Activated gamma-delta T cell treated with Interleukin-2 at 50 U/mL for 16 hours (primary cell): Measurements from ENCODE around the gene FARP1.

Experiments used
- DNase-seq: peaks from one replicate; pipeline ENCODE4 v3.0.0-alpha.2; 2020

FARP1 gene

GRCh38 chr13:98134901-98135300, 8.0 kb upstream of the FARP1 start:
- DNase-seq = no peak

- no peak for DNase-seq
These were observed 1.8 kb upstream of the FARP1 start for GRCh38 chr13:98141091-98141490.

DNA sequence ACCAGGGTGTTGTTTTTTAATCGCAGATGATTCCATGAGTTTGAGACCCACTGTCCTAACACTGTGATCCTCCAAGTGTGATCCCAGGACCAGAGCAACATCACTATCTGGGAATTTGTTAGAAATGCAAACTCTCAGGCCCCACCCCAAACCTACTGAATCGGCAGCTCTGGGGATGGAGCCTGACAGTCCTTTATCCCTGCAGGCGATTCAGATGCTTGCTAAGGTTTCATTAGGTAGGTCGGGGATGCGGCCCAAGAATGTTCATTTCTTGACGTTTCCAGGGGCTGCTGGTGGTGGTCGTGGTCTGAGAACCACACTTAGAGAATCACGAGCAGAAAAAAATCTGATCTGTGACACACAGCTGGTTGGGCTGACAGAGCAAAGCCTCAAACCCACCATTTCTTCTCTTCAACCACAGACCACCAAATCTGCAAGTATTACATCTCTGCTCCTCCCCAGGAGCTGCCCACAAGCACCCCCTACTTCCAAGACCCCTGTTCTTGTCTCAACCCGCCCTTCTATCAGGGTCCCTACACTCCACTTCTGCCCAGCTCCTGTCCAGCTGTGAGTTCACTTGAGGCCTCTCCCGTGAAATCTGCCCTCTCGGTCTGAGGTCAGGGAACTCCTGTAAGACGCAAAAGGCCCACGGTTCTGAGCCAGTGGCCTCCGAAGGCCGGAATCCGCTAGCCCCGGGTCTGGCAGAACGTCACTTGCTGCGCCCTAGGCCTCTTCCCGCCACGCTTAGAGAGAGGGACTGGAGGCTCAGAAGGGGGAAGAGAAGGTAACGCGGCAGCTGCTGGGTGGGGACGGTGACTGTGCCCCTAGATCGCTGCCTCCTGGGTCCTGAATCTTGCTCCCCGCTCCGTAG, 1.1 kb upstream of the FARP1 start:
- no peak for DNase-seq

DNA sequence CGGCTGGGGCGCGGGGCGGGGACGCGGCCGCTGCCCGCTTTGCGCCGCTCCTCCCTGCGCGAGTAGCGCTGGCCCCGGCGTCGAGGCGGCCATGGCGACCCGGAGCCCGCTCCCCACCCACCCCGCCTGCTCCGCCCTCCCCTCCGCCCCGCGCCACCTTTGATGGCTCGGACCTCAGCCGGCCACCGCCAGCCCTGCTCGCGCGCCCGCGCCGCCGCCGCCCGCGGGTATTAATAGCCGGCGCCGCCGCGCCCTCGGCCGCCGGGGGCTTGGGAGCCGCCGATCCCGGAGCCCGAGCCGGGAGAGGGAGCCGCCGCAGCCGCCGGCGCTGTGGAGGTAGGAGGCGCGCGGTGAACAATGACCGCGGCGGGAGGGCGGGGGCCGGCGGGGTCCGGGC, 261 bp downstream of the FARP1 start:
- DNase-seq = no peak

- DNase-seq = no peak
These were observed 720 bp downstream of the FARP1 start for GRCh38 chr13:98143601-98144026.

- no peak for DNase-seq
These were observed 1.3 kb downstream of the FARP1 start for GRCh38 chr13:98144027-98144741.

DNA sequence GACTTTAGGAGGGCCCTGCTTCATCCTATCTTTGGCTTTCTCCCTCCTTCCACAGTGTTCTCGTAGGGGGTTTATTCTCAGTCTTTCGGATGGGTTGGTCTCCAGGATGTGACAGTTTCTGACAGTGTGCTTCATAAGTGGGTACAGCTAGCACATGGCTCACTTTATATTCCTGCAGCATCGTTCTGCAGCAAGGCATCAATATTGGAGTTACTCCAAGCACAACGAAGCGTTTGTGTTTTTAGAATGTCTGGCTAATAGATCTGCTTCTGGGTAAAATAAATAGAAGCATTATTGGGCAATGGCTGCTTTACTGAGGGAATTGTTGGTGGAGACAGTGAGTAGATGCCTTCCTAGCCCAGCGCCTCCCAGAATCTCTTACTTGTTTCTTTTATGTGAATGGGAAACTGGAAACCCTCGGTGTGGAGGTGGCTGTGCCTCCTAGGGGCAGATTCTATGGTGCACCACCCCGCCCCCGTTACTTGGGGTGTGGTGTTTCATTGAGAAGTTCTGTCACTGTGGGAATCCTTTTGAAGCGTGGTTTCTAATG, 2.0 kb downstream of the FARP1 start:
- no peak for DNase-seq

GRCh38 chr13:98147521-98147920, 4.6 kb downstream of the FARP1 start:
- DNase-seq = no peak

- DNase-seq = no peak
These were observed 8.1 kb downstream of the FARP1 start for GRCh38 chr13:98150832-98151479.

DNA sequence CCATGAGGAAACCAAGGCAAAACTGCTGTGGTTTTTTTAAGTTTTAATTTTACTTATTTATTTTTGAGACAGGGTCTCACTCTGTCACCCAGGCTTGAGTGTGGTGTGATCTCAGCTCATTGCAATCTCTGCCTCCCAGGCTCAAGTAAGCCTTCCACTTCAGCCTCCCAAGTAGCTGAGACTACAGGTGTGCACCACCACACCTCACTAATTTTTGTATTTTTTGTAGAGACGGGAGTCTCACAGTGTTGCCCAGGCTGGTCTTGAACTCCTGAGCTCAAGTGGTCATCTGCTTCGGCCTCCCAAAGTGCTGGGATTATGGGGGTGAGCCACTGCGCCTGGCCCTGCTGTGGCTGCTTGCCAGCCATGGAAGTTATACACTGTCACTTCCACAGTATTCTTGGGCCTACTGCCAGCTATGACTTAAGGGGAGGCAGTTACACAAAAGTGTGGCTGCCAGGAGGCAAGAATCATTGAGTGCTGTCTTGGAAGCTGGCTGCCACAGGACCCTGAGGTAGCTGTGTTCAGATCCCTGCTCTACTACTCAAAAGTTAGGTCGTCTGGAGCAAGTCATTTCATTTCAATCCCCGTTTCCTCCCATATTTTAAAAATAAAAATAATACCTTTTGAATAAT, 12.7 kb downstream of the FARP1 start:
- DNase-seq = no peak

DNA sequence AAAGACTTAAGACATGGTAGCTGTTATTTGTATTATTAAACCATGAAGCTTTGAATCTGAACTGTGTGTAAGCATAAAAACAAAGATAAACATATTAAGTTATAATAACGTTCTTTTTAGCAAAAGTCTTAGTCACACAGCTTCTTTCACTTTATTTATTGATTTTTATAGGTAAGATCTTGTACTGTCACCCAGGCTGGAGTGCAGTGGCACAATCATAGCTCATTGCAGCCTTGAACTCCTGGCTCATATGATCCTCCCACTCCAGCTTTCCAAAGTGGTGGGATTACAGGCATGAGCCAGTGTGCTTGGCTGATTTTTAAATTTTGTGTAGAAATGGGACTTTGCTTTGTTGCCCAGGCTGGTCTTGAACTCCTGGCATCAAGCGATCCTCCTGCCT, 13.4 kb downstream of the FARP1 start:
- no peak for DNase-seq

GRCh38 chr13:98157188-98157587, 14.3 kb downstream of the FARP1 start:
- no peak for DNase-seq

DNA sequence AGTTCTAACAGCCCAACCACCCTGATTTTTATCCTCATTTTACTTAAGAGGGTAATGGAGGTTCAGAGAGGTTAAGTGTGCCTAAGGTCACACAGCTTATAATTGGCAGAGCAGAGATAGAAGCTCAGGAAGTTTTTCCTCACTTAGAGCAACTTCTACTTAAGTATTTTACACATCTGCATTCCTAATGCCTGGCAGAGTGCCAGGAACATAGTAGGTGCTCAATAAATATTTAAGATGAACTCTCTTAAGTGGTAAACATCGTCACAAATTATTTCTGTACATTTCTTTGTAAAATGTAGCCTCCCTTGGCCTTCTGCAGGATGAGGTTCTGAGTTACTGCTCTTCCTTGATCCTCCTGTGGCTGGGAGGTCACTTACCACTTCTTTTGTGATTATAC, 14.7 kb downstream of the FARP1 start:
- no peak for DNase-seq

DNA sequence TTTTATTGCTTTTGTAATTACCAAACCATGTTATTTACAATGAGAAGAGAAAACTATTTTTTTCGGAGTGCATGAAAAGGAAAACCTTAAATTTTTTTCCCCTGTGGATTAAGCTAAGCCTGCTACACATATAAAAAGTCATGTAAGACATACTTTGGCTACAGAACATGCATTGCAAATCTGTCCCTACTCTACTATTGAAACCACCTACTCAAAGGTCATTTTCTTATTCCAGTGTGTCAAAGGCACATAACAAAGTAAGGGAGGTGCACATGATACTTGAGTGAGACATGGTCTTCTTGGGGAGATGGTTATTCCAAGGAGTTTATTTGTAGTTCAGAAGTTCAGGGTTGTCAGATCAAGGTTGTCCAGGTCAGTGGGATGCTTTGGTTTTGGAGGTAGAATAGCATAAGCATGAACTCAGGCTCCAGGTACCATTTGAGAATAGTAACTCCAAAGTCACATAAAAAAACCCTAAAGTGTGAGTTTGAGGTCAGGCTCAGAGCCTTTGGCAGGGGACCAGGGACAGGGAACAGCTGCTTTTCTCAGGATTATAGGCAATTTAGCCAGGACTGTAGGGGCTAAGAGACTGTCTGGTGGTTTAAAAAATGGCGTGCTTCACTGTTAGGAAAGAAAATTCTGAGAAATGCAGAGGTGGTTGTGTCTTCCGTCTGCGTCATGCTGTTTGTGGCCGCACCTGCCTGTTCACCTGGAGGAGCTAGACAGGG, 15.4 kb downstream of the FARP1 start:
- no peak for DNase-seq

GRCh38 chr13:98162935-98163334, 20.0 kb downstream of the FARP1 start:
- DNase-seq = no peak

DNA sequence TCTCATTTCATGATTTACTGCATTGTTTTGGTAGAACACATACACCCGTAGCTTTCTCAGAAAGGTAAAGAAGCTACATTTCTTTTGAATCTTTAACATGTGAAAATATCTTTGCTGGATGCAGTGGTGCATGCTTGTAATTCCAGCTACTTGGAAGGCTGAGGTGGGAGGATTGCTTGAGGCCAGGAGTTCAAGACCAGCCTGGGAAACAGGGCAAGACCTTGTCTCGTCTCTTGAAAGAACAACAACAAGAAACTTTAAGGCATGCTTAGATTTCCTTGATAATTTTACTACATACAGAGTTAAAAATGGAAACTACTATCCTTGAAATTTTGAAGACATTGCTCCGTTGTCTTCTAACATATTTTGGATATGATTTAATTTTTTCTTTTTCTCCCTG, 26.4 kb downstream of the FARP1 start:
- DNase-seq = no peak

- no peak for DNase-seq
These were observed 29.2 kb downstream of the FARP1 start for GRCh38 chr13:98171900-98172589.

DNA sequence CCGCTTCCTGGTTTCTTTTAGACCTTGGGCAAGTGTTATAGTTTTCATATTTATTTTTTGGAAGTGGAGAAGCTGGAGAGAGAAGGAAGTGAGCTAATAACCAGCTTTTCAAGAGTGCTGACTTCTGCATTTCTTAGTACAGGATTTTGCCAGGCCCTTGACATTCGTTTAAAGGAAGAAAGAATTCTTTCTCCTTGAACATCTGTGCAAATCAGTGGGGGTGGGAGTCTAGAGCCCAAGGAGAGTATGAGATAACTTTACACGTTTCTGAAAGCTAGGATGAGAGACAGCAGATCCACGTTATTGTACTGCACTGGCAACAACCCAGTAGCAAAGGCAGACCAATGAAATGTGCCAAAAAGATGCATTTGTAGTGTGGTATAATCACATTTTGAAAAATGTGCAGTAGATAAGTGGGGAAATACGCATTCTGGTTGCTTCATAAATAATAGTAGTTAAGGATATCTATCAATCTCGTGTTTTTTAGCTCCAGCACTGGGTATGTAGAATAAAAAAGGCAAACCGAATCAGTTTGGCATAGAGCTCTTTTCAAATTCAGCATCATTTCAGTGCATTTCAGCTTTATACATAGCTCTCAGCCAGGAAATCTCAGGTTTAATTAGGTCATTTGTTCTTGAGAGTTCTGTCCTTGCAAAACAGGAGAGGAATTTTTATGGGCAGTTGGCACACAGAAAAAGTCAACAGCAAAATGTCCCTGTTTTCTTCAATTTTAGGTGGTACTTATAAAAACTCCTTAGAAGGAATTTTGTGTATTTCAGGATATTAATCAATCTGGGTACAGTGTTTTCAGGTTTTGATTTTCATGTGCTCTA, 29.9 kb downstream of the FARP1 start:
- no peak for DNase-seq

DNA sequence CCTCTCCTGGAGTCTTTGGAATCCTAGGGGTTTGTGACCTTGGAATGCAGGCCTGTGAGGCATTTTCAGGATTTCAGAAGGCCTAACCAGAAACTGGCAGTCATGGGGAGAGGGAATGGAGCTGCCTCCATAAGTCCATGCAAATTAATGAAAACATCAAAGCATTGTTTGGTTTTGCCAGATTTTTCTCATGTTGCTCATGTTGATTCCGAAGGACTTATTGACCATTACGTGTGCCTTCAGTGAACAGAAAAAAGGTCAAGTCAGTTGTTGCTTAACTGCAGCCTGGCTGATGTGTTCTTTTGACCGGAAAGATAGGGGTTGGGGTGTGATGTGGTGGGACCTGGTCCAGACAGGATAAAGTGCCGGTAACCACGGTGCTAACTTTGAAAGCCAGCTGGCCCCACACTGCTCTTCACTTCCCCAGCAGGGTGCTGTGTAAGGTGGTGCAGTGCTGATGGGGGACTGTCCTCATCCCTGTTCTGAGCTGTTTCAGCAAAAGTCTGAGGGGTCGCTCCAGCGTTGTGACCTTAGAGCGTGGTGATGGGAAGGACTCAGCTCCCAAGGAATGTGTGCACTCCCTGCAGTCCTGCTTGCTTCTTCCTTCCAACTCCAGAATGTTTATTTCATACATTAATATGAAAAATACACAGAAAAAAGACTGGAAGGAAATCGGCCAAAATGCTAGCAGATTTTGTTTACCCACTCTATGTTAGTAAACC, 30.7 kb downstream of the FARP1 start:
- DNase-seq = no peak

DNA sequence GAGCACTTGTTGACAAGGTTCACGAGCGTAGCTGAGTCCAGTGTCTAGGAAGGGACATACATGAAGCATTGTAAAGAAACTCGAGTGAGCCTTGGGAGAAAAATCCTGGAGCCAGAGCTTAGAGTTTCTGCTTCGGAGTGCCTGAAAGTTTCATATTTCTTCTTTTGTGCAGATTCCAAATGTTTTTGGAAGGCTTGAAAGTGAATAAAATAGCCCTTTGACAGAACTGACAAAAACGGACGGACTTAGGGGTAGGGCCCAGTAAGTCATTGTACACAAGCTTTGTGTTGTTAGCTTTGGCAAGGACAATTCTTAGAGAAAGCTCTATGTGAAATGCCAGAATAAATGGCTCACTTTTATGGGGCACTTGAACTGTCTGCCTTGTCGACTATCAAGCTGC, 31.4 kb downstream of the FARP1 start:
- DNase-seq = no peak
